ENCODE measurements around the gene MROH8. TPM values are rescaled to one million over a fixed set of nuclear protein-coding genes. Genes with fewer than 3 reads are reported as not detected.

MROH8 gene
- polyA plus RNA-seq, 3 donors: 0.35 to 5.5 (median 3.6) TPM

GRCh38 chr20:37055276-37055675, 124.1 kb downstream of the MROH8 start:
- WGBS, 3 donors: 79 to 89% (median 86%) methylated on average over 3 of the region's 3 CpGs
- H3K27ac ChIP-seq (ENCODE audit: low read depth, low read length): no peak overlapping the region

GRCh38 chr20:37053230-37053950, 126.0 kb downstream of the MROH8 start:
- H3K27ac ChIP-seq (ENCODE audit: low read depth, low read length): no peak overlapping the region
- WGBS, 3 donors: 96 to 99% (median 97%) methylated on average over 4 of the region's 4 CpGs

Other genes with a start within 250 kb of the MROH8 start
- gene SAMHD1, start 227.8 kb downstream of the MROH8 start, polyA plus RNA-seq: 100 to 1,000 TPM in 1 of 3 donors, 10 to 100 TPM in 2; 45.6 to 179 (median 60.1) TPM
- 1 to 10 TPM; 1.2 to 1.9 (median 1.3) TPM for gene RBL1, start 83.6 kb downstream of the MROH8 start, polyA plus RNA-seq
- gene RPN2, start 218 bp downstream of the MROH8 start, polyA plus RNA-seq: 100 to 1,000 TPM in 1 of 3 donors, 10 to 100 TPM in 2; 58.0 to 135 (median 79.1) TPM
- not detected for gene GHRH, start 82.3 kb upstream of the MROH8 start, polyA plus RNA-seq
- gene MANBAL, start 110.1 kb upstream of the MROH8 start, polyA plus RNA-seq: 10 to 100 TPM; 35.8 to 63.2 (median 43.6) TPM
- 10 to 100 TPM; 13.5 to 25.7 (median 13.6) TPM for gene SRC, start 166.6 kb upstream of the MROH8 start, polyA plus RNA-seq

Measured in adipose tissue (tissue), 3 donors.